ENCODE results near the gene RGS6.

GRCh38 chr14:72172597-72172996 lies 240.4 kb downstream of the RGS6 start:
- no peak for TF ChIP-seq CTCF (IDR thresholded peaks at IDR 0.05)
- no peak for TF ChIP-seq POLR2A (IDR thresholded peaks at IDR 0.05)
